HG02970 (cell line): ENCODE results near the gene COQ8A.

Experiments
- ATAC-seq: cut with Tn5 transposase; IDR thresholded peaks from one replicate; pipeline ENCODE4 v1.9.1; 2021; ENCODE audit warnings: mild to moderate bottlenecking, moderate library complexity, moderate number of reproducible peaks; ENCODE audit not compliant: unreplicated experiment, low FRiP score

The COQ8A gene

DNA sequence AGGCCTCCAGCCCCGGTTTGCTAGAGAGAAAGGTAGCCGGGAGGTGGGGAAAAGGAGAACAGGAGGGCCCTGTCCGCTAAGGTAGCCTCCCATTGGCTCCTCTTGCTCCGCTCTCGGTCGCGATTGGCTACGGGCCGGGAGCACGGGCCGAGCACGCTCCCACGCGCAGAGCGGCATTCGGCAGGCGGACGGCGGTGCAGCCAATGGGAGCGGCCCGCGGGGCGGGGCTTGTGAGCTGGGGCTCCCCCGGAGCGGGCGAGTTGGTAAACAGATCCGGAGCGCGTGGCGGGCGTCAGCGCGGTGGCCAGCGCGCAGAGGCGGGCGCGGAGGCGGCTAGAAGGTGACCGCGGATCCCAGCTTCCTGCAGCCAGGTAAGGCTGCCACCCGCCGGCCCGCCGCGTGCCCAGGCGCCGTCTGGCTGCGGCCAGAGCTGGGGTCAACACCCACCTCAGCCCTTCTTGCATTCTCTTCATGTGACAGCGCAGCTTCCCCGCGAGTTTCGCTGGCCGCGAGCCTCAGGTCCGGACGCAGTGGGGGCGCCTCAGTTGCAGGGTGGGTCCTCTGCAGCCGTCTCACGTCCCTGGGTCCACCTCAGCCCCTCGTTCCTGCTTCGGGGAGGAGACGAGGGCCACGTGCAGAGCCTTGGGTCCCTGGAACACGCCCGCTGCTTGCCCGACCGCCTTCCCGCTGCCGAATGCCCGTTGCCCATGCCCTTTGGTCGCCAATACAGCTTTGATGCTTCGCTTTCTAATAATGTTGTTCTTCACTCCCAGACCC lies at the start of gene COQ8A:
Gene COQ8A (plus strand): TSS at position 266 of the 777 bp plus-strand sequence. CDS start 21,092 bp downstream, outside the sequence.
- peak; percentile 98 for ATAC-seq

DNA sequence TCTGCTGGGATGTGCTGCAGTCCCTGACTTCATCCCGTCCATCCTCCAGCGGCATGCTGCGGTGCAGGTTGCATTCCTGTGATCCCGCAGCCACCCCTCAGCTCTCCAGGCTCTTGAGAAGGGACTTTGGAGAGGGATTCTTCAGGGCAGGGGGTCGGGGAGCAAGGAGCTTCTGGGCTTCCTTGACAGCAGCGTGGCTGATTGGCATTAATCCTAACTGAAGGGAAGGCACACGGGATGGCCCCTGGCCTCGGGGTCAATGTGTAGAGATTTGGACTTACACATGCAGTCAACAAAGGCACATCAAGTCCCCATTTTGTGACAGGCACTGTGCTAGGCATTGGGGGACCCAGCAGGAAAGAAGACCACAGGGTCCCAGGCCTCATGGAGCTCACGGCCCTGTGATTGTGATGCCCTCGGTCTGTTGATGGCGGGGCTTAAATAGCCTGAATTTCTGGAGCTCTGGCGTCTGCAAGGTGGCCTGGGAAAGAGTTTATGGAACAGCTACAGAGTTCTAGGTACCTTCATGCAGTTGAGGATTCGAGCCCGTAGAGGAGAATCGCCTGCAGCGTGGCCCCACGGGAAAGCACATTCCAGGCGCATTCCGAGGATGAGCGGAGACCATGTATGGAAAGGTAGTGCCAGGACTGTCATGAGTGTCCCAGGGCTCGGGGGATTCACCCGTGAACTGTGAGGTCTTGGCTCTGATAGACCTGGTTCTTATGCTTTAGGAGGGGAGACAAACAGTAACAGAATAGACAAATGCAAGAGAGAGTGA lies 49.6 kb upstream of the COQ8A start:
- no peak for ATAC-seq

DNA sequence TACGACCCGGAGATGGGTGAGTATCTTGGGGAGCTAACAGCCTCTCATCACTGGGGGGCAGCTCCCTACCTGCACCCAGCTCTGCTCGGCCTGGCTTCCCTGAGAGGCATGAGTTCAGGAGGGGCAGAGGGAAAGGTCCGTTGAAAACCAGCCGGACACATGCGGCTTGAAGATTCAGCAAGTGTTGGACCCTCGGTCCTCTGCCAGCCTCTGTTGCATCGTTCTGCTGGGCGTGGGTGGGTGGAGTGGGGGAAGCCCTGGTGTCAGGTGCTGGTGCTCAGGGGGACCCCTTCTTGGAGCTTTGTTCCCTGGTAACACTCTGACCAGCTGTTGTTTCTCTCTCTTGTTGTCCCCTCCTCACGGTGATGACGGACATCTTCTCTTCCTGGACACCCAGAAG lies 48.7 kb upstream of the COQ8A start:
- no peak for ATAC-seq

DNA sequence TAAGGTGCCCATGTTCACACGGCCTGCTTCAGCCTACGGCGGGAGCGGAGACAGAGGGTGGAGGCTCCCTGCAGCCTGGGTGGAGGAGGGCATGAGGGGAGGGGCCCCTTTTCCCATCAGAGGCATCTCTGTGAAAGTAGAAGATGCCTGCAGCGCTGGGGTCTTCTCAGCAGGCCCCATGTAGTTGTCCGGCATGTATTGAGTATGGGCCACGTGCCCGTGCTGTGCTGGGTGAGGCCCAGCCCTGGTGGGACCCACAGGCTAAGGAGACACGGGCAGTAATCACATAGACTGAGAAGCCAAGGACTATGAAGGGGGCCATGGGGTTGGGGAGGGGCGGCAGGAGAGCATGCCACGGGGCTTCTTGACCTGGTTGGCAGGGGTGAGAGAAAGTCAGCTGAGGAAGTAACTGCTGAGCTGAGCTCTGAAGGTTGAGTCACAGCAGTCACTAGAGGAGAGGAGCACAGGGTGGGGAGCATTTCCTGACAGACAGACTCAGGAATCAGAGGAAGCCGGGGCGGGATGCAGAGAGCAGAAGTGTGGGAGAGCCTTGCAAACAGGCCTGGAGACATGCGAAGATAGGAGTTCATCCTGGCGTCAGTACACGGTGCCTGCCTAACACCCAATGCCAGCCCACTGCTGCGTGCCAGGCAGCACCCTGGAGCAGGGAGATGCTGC lies 48.1 kb upstream of the COQ8A start:
- no peak for ATAC-seq

DNA sequence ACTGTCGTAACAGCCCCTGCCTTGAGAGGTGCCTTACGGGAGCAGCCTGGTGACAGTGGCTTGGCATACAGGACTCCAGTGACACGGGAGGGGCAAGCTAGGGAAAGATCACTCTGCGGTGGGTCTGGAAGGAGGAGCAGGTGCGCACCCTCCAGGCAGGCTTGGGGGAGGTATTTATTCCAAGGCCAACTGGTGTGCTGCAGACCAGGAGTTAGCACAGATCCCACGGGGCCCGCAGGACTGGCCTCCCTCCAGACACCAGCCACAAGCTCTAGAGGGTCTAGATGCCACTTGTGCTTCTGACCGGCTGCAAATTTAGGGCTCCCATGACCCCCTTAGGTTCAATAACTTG lies 47.6 kb upstream of the COQ8A start:
- no peak for ATAC-seq

DNA sequence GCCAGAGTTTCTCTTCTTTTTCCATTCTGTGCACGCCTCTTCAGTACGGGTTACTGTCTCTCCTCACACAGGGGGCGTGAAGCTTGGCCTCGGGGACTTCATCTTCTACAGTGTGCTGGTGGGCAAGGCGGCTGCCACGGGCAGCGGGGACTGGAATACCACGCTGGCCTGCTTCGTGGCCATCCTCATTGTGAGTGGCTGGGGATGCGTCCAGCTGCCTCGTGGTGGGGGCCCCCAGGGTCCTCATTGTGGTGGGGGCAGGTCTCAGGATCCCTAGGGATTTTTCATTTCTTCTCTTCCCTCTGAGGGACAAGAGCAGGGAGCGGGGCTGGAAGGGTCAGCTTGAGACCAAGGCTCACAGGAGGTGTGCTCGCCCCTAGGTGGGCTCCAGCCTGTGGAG lies 46.2 kb upstream of the COQ8A start:
- ATAC-seq, result no peak

DNA sequence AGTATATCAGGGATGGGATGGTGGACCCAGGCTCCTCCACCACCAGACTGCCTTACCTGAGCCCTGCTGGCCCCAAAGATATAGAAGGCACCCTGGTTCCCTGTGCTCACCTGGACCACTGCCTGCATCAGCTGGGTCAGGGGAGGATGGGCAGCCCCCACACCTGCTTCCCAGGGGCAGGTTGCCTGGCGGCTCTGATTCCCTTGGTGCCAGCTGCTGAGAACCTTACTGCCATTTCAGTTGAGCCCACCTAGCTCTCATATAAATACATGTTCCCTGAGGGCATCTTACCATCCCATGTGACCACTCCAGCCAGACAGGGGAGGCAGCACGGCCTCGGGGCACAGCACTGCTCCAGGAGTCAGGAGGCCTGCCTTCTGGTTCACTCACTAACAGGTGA lies 45.3 kb upstream of the COQ8A start:
- no peak for ATAC-seq

DNA sequence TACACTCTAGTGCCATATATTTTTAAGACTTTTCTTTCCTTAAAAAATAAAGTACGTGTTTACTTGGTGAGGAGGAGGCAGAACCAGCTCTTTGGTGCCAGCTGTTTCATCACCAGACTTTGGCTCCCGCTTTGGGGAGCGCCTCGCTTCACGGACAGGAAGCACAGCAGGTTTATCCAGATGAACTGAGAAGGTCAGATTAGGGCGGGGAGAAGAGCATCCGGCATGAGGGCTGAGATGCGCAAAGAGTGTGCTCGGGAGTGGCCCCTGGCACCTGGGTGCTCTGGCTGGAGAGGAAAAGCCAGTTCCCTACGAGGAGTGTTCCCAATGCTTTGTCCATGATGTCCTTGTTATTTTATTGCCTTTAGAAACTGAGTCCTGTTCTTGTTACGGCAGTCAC lies 44.5 kb upstream of the COQ8A start:
- no peak for ATAC-seq

DNA sequence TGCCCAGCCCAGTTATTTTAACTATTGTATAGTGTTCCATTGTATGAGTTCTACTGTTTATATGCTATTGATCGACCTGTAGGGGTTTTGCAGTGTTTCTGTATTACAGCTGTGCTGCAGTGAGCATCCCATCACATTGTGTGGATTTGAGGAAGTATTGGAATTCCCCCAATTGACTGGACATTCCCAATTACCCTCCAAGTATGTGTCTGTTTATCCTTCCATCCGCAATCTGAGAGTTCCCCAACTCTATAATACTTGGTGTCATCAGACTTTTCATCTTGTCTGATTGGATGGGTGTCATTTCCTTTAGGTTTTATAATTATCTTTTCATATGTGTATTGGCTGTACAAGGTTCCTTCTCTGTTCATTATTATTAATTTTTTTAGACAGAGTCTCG lies 41.8 kb upstream of the COQ8A start:
- ATAC-seq, result no peak

DNA sequence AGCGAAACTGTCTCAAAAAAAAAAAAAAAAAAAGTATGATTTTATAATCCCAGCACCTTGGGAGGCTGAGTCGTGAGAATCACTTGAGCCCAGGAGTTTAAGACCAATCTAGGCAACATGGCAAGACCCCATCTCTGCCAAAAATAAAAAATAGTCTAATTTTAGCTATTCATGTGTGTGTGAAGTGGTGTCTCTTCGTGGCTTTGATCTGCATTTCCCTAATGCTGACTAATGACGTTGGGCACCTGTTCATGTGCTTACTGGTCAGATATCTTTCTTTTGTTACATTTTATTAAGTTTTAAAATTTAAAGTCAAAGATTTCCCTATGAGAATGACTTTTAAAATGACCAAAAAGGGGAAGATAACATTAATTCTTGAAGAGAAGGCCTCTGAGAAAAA lies 38.7 kb upstream of the COQ8A start:
- ATAC-seq, result no peak

DNA sequence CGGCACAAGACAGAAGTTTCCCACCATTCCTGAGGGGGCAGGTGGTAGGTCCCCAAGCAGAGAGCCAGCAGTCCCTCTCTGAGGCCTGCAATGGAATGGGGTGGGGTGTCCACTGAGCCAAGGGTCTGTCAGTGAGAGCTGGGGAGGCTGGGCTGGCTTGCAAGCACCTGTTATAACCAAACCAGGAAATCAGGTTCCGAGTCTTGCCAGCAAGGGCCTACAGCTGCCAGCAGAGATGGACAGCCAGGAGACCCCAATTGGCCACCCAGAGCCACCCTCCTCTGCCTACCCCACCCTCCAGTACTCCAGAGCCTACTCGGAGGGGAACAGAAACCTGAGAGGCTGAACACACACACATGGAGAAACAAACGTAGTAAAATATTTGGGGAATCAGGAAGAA lies 37.5 kb upstream of the COQ8A start:
- ATAC-seq, result no peak

DNA sequence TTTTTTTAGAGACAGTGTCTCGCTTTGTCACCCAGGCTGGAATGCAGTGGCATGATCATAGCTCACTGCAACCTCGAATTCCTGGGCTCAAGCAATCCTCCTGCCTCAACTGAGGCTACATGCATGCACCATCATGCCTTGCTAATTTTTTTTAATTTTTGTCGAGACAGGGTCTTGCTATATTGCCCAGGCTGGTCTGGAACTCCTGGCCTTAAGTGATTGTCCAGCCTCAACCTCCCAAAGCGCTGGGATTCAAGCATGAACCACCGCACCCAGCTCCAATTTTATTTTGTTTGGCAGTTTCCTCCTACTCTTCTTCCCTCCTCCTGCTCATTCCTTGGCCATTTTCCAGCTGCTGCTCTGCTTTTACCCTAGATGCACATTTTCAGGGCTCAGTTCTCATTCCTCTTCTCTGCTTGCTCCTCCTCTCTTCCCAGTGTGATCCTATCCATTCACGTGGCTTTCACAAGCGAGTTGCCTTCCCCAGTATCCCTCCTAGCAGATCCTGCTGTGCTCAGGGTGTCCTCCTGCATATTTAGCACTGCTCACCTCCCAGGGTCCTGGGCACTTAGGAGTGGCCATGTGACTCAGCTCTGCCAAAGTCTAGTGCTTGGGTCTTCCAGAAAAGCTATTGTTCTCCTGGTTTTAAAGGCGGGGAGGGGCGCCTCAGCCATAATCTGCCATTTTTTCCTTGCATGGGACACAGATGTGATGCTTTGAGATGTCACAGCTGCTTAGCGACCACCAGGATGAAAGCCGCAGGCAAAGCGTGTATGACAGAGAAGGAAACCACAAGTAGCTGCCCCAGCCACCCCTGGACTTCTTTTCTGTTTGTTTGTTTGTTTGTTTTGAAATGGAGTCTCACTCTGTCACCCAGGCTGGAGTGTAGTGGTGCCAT lies 36.0 kb upstream of the COQ8A start:
- ATAC-seq, result no peak

DNA sequence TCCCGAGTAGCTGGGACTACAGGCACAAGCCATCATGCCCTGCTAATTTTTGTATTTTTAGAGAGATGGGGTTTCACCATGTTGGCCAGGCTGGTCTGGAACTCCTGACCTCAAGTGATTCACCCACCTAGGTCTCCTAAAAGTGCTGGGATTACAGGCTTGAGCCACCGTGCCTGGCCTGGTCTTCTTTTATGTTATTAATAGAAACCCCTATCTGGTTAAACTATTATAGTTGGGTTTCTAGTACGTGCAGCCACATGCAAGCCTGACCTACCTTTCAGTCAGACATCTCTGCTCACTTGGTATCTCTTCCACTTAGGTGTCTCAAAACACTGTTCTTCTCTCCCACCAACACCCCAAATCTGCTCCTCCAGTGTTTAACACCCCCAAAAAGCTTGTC lies 35.3 kb upstream of the COQ8A start:
- ATAC-seq, result no peak

DNA sequence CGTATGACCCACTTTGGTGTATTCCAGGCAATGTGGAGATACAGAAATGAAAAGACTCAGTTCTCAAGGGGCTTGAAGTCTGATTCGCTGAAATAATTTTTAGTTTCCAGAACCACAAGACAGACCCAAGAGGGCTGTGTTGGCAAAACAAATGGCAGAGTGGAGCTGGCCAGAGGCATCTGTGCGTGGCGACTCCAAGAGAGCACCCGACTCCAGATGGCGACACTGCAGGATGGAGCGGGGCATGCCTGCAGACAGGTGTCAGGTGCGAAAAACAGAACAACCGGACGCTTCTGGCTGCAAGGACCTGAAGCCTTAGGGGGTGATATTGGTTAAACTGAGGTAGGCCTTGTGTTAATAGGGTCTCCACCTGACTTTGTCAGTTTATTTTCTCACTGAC lies 31.7 kb upstream of the COQ8A start:
- ATAC-seq, result no peak

DNA sequence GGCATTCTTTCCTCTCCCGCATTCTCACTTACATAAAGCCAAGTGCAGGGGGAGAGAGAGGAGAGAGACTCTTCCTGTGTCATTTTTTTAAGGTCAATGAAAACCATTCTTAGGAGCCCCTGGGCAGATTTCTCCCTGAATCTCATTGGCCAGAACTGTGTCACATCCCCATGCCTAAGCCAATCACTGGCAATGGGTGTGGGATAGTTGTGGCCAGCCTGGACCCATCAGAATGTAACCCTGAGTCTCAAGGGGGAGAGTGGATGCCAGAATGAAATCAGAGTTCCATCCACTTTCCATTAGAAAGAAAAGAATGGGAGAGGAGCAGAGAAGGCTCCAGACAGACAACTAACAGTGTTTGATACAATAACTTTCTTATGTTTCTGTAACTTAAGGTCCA lies 31.2 kb upstream of the COQ8A start:
- no peak for ATAC-seq

DNA sequence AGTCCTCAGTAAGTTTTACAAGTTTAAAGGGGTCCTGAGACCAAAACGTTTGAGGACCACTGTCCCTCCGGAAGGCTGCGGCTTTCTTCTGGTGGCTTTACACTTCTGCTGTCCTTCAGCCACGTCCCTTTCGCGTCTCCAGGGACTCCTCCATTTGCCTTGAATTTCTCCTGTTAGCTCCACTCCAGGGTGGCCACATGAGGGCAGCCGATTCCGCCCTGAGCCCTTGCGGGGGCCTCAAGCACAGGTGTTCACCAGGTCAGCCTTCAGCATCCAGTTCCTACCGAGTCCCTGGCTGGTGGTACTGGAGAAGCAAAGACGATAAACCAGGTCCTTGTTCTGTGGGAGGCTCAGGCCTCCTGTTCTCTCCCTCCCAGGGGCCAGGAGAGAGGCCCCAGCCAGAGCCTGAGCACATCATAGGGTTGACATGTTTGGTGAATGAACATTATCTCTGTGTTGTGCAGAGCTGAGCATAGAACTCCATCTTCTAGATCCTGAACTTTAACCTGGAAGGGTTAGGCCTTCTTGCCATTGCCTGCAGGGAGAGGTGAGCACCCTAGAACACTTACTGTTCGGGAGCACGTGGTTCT lies 27.4 kb upstream of the COQ8A start:
- no peak for ATAC-seq

DNA sequence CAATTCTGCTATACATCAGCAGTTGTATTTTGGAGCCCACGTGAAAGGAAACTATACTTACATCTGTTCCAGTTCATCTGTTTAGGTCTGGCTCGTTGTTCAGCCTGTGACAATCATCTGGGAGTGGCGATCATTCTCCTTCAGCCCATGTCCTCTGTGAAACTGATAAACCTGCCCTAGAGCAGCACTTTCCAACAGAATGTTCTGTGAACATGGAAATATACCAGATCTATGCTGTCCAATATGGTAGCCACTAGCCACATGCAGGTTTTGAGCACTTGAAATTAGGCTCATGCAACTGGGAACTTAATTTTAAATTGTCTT lies 24.5 kb upstream of the COQ8A start:
- no peak for ATAC-seq

DNA sequence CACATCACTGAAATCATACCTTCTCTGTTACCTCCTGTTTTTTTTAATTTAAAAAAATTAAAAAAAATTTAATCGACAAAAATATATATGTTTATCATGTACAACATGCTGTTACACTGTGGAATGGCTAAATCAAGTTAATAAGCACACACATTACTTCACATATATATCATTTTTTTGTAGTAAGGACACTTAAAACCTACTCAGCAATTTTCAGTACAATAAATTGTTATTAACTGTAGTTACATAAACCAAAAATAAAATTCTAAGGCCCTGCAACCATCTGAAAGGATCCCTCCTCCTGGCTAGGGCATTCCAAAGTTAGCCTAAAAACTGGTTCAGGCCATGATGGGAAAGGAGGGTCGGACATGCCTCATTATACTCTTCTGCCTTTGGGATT lies 23.6 kb upstream of the COQ8A start:
- no peak for ATAC-seq

DNA sequence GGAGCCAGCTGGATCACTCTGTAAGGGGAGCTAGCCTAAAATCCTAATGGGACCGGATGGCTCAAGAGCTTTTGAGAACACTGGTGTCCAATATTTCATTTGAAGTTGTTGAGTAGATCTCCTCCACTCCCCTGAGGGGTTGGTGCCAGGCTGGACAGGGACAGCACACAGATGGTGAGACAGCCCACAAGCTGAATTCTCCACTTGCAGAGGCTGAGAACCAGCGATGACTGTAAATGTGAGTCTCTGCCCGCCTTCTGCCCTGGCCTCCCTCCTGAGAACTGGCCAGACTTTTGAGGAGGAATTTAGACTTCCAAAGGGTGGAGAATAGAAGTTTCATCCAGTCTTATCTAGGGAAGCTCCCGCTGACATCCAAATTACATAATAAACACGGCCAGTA lies 20.5 kb upstream of the COQ8A start:
- ATAC-seq, result no peak

DNA sequence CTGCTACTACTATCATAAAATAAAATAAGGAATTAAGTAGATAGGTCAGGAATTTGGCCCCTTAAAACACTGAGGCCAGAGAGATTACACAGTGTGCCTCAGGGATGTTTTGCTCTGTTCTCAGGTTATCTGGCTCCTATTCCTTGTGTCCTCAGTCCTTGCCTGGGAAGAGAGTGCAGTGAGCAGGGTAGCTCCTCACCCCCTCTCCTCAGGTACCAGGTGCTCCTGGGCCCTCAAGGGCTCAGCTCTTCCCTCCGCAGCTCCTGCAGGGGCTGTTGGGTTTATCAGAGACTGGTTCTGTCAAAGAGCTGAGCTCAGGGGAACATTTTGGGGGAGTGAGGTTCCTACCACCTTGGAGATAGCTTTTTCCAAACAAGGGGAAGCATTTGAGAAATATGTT lies 20.1 kb upstream of the COQ8A start:
- no peak for ATAC-seq
